K562 (cell line): ENCODE measurements around the gene PCARE. TPM values are rescaled to one million over a fixed set of nuclear protein-coding genes. Genes with fewer than 3 reads are reported as not detected.

ENCODE experiments used
- ATAC-seq: fragments of 200-7000 bp; cut with Tn5 transposase; 3 replicates; pipeline ENCODE4 v1.9.1; 2020; ENCODE audit warnings: moderate library complexity
- BruUV-seq: library from RNA; stranded (reverse); fragments of 400-500 nt; replicated peaks from 2 replicates; lab custom pipeline; 2021; lab: Mats Ljungman, UMichigan
- CTCF ChIA-PET: fragments of 300-600 bp; formaldehyde crosslinking; extraction: SDS; loops from one replicate; lab custom pipeline; 2021; ENCODE audit warnings: low intra/inter-chr PET ratio; lab: Yijun Ruan, JAX
- POLR2A ChIA-PET: fragments of 300-600, 350-650 bp; sonication (Branson Sonifier 250); formaldehyde crosslinking; extraction: SDS; loops from one replicate; lab custom pipeline; 2021; ENCODE audit warnings: antibody characterized with exemption, inconsistent platforms; lab: Yijun Ruan, JAX
- DNase-seq, 4 experiments: peaks; one replicate each; pipeline versions ENCODE4 v3.0.0 to v3.0.0-alpha.2; 2011 to 2018; ENCODE audit warnings: low spot score in 3 of 4, mixed read lengths in 3 of 4; ENCODE audit errors: extremely low read depth in 1 of 4
- FAIRE-seq: peaks from 2 replicates; lab custom pipeline; 2011; peaks lifted over from hg19 to GRCh38; lab: Jason Lieb, UNC
- H2AFZ ChIP-seq: 2 replicates; pipeline ENCODE4 v1.6.0; 2011; ENCODE audit warnings: low read depth, low read length, control low read depth, inconsistent platforms
- H3K27ac ChIP-seq: fragments of 200-600 bp; 3 replicates; pipeline ENCODE4 v1.8.0; 2011; ENCODE audit warnings: low read depth, mild to moderate bottlenecking, control low read depth, inconsistent platforms, low read length, moderate library complexity, mixed read lengths; ENCODE audit errors: extremely low read depth
- H3K27me3 ChIP-seq, 2 experiments: fragments of 300-600 bp in 1 of 2; 2 replicates in 1 of 2; 3 replicates in 1 of 2; pipeline versions ENCODE4 v1.6.0 to v1.8.0; 2011; ENCODE audit warnings: inconsistent platforms in 2 of 2, low read length in 2 of 2, mild to moderate bottlenecking in 1 of 2, mixed read lengths in 1 of 2, moderate library complexity in 1 of 2; ENCODE audit not compliant: control insufficient read depth in 2 of 2, insufficient read depth in 2 of 2
- H3K36me3 ChIP-seq: fragments of 300-600 bp; 3 replicates; pipeline ENCODE4 v1.8.0; 2011; ENCODE audit warnings: mild to moderate bottlenecking, low read length, inconsistent platforms; ENCODE audit not compliant: control insufficient read depth, insufficient read depth
- H3K4me1 ChIP-seq, 2 experiments: fragments of 200-600 bp in 1 of 2; replicated peaks in 1 of 2; 2 replicates in 1 of 2; 3 replicates in 1 of 2; pipeline versions ENCODE4 v1.5.1 to v1.8.0; 2011; ENCODE audit warnings: inconsistent platforms in 2 of 2, low read length in 2 of 2, mild to moderate bottlenecking in 1 of 2, mixed read lengths in 1 of 2, moderate library complexity in 1 of 2; ENCODE audit not compliant: control insufficient read depth in 2 of 2, insufficient read depth in 2 of 2
- H3K4me2 ChIP-seq: 2 replicates; pipeline ENCODE4 v1.6.1; 2011; ENCODE audit warnings: low read length, control low read depth, inconsistent platforms, mixed read lengths; ENCODE audit not compliant: insufficient read depth
- H3K4me3 ChIP-seq: fragments of 200-600 bp; sonication (generic), shearing (Covaris generic); 2 replicates; pipeline ENCODE4 v1.5.1; 2016; ENCODE audit warnings: control low read depth, inconsistent platforms
- H3K79me2 ChIP-seq: fragments of 200-600 bp; 3 replicates; pipeline ENCODE4 v1.8.0; 2011; ENCODE audit warnings: low read length, inconsistent platforms; ENCODE audit not compliant: control insufficient read depth, insufficient read depth
- H3K9ac ChIP-seq, 2 experiments: 2 replicates each; pipeline versions ENCODE4 v1.6.0 to v1.6.1; 2011; ENCODE audit warnings: low read depth in 2 of 2, low read length in 2 of 2, control low read depth in 1 of 2, inconsistent platforms in 1 of 2, mild to moderate bottlenecking in 1 of 2, mixed read lengths in 1 of 2; ENCODE audit not compliant: insufficient read depth in 1 of 2
- H3K9me1 ChIP-seq: one replicate; pipeline ENCODE4 v1.6.0; 2011; ENCODE audit warnings: inconsistent platforms, mild to moderate bottlenecking, low read length, moderate library complexity; ENCODE audit not compliant: control insufficient read depth, insufficient read depth
- H3K9me3 ChIP-seq: replicated peaks from 2 replicates; pipeline ENCODE4 v1.5.1; 2011; ENCODE audit warnings: low read depth, low read length, inconsistent platforms; ENCODE audit not compliant: control insufficient read depth, insufficient read depth
- H4K20me1 ChIP-seq: replicated peaks from 2 replicates; pipeline ENCODE4 v1.6.1; 2011; ENCODE audit warnings: low read length, inconsistent platforms, mixed read lengths; ENCODE audit not compliant: control insufficient read depth, insufficient read depth
- CREB3 ChIP-seq: fragments of 450-650 bp; conservative IDR thresholded peaks from 2 replicates; pipeline ENCODE4 v1.6.1; 2016; ENCODE audit warnings: missing genetic modification characterization, low read depth, mild to moderate bottlenecking, missing compliant biosample characterization, moderate library complexity
- ESRRB ChIP-seq: fragments of 250-450 bp; sonication (Bioruptor Pico); IDR thresholded peaks from 2 replicates; pipeline ENCODE4 v1.5.0; 2020; ENCODE audit warnings: mild to moderate bottlenecking, moderate library complexity, borderline replicate concordance
- HMG20B ChIP-seq: fragments of 250-450 bp; sonication (Bioruptor Pico); IDR thresholded peaks from 2 replicates; pipeline ENCODE4 v1.5.0; 2021; ENCODE audit warnings: mild to moderate bottlenecking
- KHSRP ChIP-seq: fragments of 450-650 bp; IDR thresholded peaks from 2 replicates; pipeline ENCODE4 v1.6.1; 2017
- KLF1 ChIP-seq: fragments of 450-650 bp; IDR thresholded peaks from 2 replicates; pipeline ENCODE4 v1.6.1; 2016; ENCODE audit warnings: missing genetic modification characterization, missing compliant biosample characterization
- MNT ChIP-seq, 2 experiments: fragments of 450-650 bp; conservative IDR thresholded peaks; 2 replicates each; pipeline ENCODE4 v1.6.1; 2017; ENCODE audit warnings: mild to moderate bottlenecking in 2 of 2, moderate library complexity in 2 of 2
- MTA2 ChIP-seq: fragments of 450-650 bp; IDR thresholded peaks from 2 replicates; pipeline ENCODE4 v1.6.1; 2016; ENCODE audit warnings: low read depth
- MXI1 ChIP-seq: IDR thresholded peaks from 2 replicates; pipeline ENCODE4 v1.6.1; 2011; ENCODE audit warnings: low read depth, mild to moderate bottlenecking, improper control_type of control experiment, low read length
- POLR2AphosphoS5 ChIP-seq: IDR thresholded peaks from 2 replicates; pipeline ENCODE4 v1.6.1; 2011; ENCODE audit warnings: mild to moderate bottlenecking, low read depth, low read length, moderate library complexity; ENCODE audit not compliant: control insufficient read depth, insufficient read depth
- PREB ChIP-seq: sonication (generic); formaldehyde crosslinking; IDR thresholded peaks from 2 replicates; pipeline ENCODE4 v1.8.1; 2023; ENCODE audit warnings: mild to moderate bottlenecking, missing genetic modification reagents
- TAF9B ChIP-seq: fragments of 450-650 bp; IDR thresholded peaks from 2 replicates; pipeline ENCODE4 v1.6.1; 2018; ENCODE audit warnings: mild to moderate bottlenecking; ENCODE audit not compliant: partially characterized antibody
- U2AF2 ChIP-seq: fragments of 200-400 bp; formaldehyde crosslinking; optimal IDR thresholded peaks from 2 replicates; pipeline ENCODE3; 2017; ENCODE audit warnings: low read depth, mild to moderate bottlenecking, low read length
- ZNF668 ChIP-seq: fragments of 250-450 bp; sonication (Bioruptor Pico); IDR thresholded peaks from 2 replicates; pipeline ENCODE4 v1.8.0; 2022; ENCODE audit warnings: mild to moderate bottlenecking, inconsistent platforms
- WGBS: fragments of 100-300 bp; shearing (Covaris generic); methylation state at CpG from one replicate; pipeline ENCODE4 v1.1.6; 2016; ENCODE audit warnings: low coverage, mixed read lengths; ENCODE audit not compliant: insufficient coverage; ENCODE audit errors: missing lambda C conversion rate; 5-methylcytosine and 5-hydroxymethylcytosine counted together
- in situ Hi-C: fragments of 300-500 bp; cut with MboI; formaldehyde crosslinking; loops from 4 replicates; pipeline ENCODE4 v1.15.0; 2018; ENCODE audit warnings: inconsistent platforms, mixed read lengths
- intact Hi-C: fragments of 100-400 bp; cut with micrococcal nuclease; formaldehyde crosslinking; loops from 2 replicates; pipeline ENCODE4 v1.14.2; 2022
- polyA plus RNA-seq, 8 experiments: library from polyadenylated mRNA; depleted of rRNA in 4 of 8; stranded (reverse) in 5 of 8; unstranded in 3 of 8; fragments of >200 nt; fragmentation: Nextera tagmentation in 2 of 8; fragmentation: Illumina TruSeq in 1 of 8; extraction: Ambion mirVana in 2 of 8; extraction: Trizol in 1 of 8; gene quantifications; 2 replicates each; pipeline versions ENCODE4 v1.2.1 to v1.2.3, GENCODE V29; 2011 to 2014; ENCODE audit warnings: inconsistent platforms in 1 of 8, missing spikeins in 1 of 8
- total RNA-seq, 7 experiments: library from RNA; depleted of rRNA in 6 of 7; stranded (reverse); fragments of >200 nt in 6 of 7; fragmentation: Illumina TruSeq in 2 of 7; extraction: Trizol in 2 of 7; gene quantifications; 2 replicates each; pipeline versions ENCODE4 v1.2.1 to v1.2.3, GENCODE V29; 2011 to 2021; ENCODE audit warnings: low replicate concordance in 1 of 7

Gene PCARE
- total and polyA plus RNA-seq, 9 of the 15 experiments (the other 6 are each of a cell fraction or from before 2014, with no cell fraction given) = not detected

- H3K27me3 ChIP-seq = peaks cover 29 to 69% of the 10 kb centered on the region in 2 experiments; a peak in 4 of 5 replicates
- H3K36me3 ChIP-seq = no peaks in the 10 kb centered on the region
- in situ Hi-C loops (no loop called here), intact Hi-C loops (no loop called here)
- no TSS peak for BruUV-seq
- DNase-seq = no peak
- no peaks in the 10 kb centered on the region for H3K9me3 ChIP-seq
- peaks cover 3% of the 10 kb centered on the region for H3K9me1 ChIP-seq
- no peak overlapping the region for H3K9ac ChIP-seq
- ChIA-PET POLR2A (no interaction called here), CTCF (no interaction called here)
- H4K20me1 ChIP-seq = no peaks in the 10 kb centered on the region; the same call in 1 of the 2 replicates
- no peak for FAIRE-seq
- no peaks in the 10 kb centered on the region for H3K79me2 ChIP-seq
- no peak overlapping the region for H3K27ac ChIP-seq
- H3K4me1 ChIP-seq = no peaks in the 10 kb centered on the region
- no peak for ATAC-seq
- no peak overlapping the region for H2AFZ ChIP-seq
- WGBS = 3% methylated on average over 3 of the region's 3 CpGs
- H3K4me2 ChIP-seq = no peak overlapping the region
- no peak overlapping the region for H3K4me3 ChIP-seq
- TF ChIP-seq HMG20B (CRISPR knock-in tag) (no peak), KHSRP (no peak), MTA2 (no peak), PREB (no peak), ZNF668 (CRISPR knock-in tag) (no peak), MNT (conservative IDR thresholded peaks at IDR 0.05) (no peak), ESRRB (CRISPR knock-in tag) (no peak), CREB3 (tag) (no peak), MXI1 (no peak), POLR2AphosphoS5 (no peak), TAF9B (no peak), KLF1 (tag) (no peak), U2AF2 (no peak)
- TF ChIP-seq, all 486 proteins: peak for 0
These were observed 12.7 kb downstream of the PCARE start for GRCh38 chr2:29061616-29062015.
